ENCODE data around the gene TPGS2. TPM values are rescaled to one million over a fixed set of nuclear protein-coding genes. Genes with fewer than 3 reads are reported as not detected.

Gene TPGS2
- total and polyA plus RNA-seq, 2 of the 8 experiments (the other 6 are each of a cell fraction or from before 2014, with no cell fraction given): 151 to 273 TPM

DNA sequence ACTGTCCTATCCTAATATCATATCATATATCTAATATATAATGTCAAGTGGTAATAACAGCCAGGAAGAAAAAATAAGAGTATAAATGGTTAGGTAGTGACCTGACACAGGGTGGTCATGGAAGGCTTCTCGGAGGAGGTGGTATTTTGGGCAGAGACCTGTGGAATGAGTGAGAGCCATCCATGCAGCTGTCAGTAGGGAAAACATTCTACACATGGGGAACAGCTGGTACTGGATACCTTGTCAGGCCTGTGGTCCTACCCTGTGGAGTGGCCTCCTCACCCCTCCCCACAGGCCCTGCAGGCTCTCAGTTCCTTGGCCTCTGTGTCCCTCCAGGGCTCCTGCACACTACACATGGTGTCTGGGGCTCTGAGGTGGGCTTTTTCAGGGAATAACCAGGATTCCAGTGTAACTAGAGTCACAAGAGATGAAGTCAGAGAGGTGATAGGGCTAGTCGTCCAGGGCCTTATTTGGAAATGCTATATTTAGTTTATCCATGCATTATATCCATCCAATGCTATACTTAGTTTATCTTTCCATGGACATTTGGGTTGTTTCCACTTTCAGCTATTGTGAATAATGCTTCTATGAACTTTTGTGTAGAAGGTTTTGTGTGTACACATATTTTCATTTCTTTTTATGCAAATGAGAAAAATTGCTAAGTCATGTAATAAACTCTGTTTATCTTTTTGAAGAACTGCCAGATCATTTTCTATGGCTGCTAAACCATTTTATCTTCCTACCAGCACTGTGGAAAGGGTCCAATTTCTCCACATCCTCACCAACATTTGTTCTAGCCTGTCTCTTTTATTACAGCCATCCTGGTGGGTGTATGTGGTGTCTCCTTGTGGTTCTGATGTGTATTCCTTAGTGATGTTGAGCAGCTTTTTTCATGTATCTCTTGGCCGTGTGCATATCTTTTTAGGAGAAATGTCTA, 75.6 kb downstream of the TPGS2 start (continued):
- TF ChIP-seq, protein P1, sequence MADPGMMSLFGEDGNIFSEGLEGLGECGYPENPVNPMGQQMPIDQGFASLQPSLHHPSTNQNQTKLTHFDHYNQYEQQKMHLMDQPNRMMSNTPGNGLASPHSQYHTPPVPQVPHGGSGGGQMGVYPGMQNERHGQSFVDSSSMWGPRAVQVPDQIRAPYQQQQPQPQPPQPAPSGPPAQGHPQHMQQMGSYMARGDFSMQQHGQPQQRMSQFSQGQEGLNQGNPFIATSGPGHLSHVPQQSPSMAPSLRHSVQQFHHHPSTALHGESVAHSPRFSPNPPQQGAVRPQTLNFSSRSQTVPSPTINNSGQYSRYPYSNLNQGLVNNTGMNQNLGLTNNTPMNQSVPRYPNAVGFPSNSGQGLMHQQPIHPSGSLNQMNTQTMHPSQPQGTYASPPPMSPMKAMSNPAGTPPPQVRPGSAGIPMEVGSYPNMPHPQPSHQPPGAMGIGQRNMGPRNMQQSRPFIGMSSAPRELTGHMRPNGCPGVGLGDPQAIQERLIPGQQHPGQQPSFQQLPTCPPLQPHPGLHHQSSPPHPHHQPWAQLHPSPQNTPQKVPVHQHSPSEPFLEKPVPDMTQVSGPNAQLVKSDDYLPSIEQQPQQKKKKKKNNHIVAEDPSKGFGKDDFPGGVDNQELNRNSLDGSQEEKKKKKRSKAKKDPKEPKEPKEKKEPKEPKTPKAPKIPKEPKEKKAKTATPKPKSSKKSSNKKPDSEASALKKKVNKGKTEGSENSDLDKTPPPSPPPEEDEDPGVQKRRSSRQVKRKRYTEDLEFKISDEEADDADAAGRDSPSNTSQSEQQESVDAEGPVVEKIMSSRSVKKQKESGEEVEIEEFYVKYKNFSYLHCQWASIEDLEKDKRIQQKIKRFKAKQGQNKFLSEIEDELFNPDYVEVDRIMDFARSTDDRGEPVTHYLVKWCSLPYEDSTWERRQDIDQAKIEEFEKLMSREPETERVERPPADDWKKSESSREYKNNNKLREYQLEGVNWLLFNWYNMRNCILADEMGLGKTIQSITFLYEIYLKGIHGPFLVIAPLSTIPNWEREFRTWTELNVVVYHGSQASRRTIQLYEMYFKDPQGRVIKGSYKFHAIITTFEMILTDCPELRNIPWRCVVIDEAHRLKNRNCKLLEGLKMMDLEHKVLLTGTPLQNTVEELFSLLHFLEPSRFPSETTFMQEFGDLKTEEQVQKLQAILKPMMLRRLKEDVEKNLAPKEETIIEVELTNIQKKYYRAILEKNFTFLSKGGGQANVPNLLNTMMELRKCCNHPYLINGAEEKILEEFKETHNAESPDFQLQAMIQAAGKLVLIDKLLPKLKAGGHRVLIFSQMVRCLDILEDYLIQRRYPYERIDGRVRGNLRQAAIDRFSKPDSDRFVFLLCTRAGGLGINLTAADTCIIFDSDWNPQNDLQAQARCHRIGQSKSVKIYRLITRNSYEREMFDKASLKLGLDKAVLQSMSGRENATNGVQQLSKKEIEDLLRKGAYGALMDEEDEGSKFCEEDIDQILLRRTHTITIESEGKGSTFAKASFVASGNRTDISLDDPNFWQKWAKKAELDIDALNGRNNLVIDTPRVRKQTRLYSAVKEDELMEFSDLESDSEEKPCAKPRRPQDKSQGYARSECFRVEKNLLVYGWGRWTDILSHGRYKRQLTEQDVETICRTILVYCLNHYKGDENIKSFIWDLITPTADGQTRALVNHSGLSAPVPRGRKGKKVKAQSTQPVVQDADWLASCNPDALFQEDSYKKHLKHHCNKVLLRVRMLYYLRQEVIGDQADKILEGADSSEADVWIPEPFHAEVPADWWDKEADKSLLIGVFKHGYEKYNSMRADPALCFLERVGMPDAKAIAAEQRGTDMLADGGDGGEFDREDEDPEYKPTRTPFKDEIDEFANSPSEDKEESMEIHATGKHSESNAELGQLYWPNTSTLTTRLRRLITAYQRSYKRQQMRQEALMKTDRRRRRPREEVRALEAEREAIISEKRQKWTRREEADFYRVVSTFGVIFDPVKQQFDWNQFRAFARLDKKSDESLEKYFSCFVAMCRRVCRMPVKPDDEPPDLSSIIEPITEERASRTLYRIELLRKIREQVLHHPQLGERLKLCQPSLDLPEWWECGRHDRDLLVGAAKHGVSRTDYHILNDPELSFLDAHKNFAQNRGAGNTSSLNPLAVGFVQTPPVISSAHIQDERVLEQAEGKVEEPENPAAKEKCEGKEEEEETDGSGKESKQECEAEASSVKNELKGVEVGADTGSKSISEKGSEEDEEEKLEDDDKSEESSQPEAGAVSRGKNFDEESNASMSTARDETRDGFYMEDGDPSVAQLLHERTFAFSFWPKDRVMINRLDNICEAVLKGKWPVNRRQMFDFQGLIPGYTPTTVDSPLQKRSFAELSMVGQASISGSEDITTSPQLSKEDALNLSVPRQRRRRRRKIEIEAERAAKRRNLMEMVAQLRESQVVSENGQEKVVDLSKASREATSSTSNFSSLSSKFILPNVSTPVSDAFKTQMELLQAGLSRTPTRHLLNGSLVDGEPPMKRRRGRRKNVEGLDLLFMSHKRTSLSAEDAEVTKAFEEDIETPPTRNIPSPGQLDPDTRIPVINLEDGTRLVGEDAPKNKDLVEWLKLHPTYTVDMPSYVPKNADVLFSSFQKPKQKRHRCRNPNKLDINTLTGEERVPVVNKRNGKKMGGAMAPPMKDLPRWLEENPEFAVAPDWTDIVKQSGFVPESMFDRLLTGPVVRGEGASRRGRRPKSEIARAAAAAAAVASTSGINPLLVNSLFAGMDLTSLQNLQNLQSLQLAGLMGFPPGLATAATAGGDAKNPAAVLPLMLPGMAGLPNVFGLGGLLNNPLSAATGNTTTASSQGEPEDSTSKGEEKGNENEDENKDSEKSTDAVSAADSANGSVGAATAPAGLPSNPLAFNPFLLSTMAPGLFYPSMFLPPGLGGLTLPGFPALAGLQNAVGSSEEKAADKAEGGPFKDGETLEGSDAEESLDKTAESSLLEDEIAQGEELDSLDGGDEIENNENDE (IDR thresholded peaks at IDR 0.05; ENCODE audit: insufficient replicate concordance, low read length): no peak

Measured in H1 (cell line).